ENCODE results near the gene CBX6.

DNA sequence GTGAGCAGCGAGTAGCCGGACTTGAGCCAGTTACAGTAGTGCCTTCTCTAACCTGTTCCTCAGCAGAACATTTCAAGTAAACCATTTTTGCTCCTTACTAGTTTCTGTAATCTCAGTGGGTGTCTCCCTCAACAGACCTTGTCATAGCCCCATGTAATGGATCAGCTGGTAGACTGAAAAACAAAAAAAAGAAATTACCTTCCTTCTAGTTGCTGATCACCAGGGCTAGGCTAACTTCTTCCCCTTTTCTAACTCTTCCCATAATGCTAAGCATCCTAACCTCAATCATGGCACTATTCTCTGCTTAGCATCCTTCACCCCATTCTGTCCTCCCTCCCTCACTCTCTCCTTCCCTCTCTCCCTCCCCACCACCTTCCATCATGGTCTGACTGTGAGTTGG lies 35.8 kb upstream of the CBX6 start:
- TF ChIP-seq, protein P1, sequence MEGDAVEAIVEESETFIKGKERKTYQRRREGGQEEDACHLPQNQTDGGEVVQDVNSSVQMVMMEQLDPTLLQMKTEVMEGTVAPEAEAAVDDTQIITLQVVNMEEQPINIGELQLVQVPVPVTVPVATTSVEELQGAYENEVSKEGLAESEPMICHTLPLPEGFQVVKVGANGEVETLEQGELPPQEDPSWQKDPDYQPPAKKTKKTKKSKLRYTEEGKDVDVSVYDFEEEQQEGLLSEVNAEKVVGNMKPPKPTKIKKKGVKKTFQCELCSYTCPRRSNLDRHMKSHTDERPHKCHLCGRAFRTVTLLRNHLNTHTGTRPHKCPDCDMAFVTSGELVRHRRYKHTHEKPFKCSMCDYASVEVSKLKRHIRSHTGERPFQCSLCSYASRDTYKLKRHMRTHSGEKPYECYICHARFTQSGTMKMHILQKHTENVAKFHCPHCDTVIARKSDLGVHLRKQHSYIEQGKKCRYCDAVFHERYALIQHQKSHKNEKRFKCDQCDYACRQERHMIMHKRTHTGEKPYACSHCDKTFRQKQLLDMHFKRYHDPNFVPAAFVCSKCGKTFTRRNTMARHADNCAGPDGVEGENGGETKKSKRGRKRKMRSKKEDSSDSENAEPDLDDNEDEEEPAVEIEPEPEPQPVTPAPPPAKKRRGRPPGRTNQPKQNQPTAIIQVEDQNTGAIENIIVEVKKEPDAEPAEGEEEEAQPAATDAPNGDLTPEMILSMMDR (conservative IDR thresholded peaks at IDR 0.05; ENCODE audit: low read length) = no peak
- no peak for TF ChIP-seq EZH2phosphoT487 (IDR thresholded peaks at IDR 0.05; ENCODE audit: borderline replicate concordance)

Data from Loucy (cell line).